ENCODE data around the gene RABEP2.
"Not testable (repeated sequence)": the region's sequence is repeated elsewhere in the genome, so short reads cannot be mapped to it uniquely, and the experiment has no call there.

Gene RABEP2

DNA sequence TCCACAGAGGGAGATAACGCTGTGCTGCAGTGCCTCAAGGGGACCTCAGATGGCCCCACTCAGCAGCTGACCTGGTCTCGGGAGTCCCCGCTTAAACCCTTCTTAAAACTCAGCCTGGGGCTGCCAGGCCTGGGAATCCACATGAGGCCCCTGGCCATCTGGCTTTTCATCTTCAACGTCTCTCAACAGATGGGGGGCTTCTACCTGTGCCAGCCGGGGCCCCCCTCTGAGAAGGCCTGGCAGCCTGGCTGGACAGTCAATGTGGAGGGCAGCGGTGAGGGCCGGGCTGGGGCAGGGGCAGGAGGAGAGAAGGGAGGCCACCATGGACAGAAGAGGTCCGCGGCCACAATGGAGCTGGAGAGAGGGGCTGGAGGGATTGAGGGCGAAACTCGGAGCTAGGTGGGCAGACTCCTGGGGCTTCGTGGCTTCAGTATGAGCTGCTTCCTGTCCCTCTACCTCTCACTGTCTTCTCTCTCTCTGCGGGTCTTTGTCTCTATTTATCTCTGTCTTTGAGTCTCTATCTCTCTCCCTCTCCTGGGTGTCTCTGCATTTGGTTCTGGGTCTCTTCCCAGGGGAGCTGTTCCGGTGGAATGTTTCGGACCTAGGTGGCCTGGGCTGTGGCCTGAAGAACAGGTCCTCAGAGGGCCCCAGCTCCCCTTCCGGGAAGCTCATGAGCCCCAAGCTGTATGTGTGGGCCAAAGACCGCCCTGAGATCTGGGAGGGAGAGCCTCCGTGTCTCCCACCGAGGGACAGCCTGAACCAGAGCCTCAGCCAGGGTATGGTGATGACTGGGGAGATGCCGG is 7.5 kb upstream of the RABEP2 start:
- TF ChIP-seq, protein P1, sequence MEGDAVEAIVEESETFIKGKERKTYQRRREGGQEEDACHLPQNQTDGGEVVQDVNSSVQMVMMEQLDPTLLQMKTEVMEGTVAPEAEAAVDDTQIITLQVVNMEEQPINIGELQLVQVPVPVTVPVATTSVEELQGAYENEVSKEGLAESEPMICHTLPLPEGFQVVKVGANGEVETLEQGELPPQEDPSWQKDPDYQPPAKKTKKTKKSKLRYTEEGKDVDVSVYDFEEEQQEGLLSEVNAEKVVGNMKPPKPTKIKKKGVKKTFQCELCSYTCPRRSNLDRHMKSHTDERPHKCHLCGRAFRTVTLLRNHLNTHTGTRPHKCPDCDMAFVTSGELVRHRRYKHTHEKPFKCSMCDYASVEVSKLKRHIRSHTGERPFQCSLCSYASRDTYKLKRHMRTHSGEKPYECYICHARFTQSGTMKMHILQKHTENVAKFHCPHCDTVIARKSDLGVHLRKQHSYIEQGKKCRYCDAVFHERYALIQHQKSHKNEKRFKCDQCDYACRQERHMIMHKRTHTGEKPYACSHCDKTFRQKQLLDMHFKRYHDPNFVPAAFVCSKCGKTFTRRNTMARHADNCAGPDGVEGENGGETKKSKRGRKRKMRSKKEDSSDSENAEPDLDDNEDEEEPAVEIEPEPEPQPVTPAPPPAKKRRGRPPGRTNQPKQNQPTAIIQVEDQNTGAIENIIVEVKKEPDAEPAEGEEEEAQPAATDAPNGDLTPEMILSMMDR (IDR thresholded peaks at IDR 0.05; ENCODE audit: extremely low read depth, insufficient read depth, missing control alignments) = no peak
- in situ Hi-C loops (cut with MboI; ENCODE audit: low pct_unique_long_range_greater_than_20kb, low sequenced_read_pairs, unreplicated experiment) = no loop called here
- DNase-seq (ENCODE audit: low spot score) = no peak

DNA sequence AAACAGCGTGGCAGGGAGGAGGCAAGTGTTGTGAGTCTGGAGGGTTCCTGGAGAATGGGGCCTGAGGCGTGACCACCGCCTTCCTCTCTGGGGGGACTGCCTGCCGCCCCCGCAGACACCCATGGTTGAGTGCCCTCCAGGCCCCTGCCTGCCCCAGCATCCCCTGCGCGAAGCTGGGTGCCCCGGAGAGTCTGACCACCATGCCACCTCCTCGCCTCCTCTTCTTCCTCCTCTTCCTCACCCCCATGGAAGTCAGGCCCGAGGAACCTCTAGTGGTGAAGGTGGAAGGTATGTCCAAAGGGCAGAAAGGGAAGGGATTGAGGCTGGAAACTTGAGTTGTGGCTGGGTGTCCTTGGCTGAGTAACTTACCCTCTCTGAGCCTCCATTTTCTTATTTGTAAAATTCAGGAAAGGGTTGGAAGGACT is 6.8 kb upstream of the RABEP2 start, which contains the start of gene CD19:
Gene CD19, plus strand, starts transcription at position 171 of the 425 bp plus-strand sequence. Its CDS starts 30 bp downstream, at position 201.
- TF ChIP-seq, protein P1 (IDR thresholded peaks at IDR 0.05; ENCODE audit: extremely low read depth, insufficient read depth, missing control alignments) = no peak
- no peak for DNase-seq (ENCODE audit: low spot score)
- in situ Hi-C loops (cut with MboI; ENCODE audit: low pct_unique_long_range_greater_than_20kb, low sequenced_read_pairs, unreplicated experiment) = no loop called here

DNA sequence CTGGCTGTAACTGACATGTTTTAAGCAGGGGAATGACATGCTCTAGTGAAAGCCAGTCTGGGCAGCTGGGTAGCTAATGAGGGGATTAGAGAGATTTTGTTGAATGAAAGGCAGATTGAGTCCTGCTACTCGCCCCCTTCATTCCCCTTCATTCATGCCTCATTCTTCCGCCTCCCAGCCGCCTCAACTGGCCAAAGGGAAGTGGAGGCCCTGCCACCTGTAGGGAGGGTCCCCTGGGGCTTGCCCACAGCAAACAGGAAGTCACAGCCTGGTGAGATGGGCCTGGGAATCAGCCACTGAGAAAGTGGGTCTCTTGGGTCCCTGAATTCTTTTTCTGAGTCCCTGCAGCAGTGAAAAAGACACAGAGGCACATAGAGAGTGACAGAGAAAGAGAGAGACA is 5.6 kb upstream of the RABEP2 start:
- TF ChIP-seq, protein P1 (IDR thresholded peaks at IDR 0.05; ENCODE audit: extremely low read depth, insufficient read depth, missing control alignments) = no peak
- DNase-seq (ENCODE audit: low spot score) = no peak
- in situ Hi-C loops (cut with MboI; ENCODE audit: low pct_unique_long_range_greater_than_20kb, low sequenced_read_pairs, unreplicated experiment) = no loop called here

DNA sequence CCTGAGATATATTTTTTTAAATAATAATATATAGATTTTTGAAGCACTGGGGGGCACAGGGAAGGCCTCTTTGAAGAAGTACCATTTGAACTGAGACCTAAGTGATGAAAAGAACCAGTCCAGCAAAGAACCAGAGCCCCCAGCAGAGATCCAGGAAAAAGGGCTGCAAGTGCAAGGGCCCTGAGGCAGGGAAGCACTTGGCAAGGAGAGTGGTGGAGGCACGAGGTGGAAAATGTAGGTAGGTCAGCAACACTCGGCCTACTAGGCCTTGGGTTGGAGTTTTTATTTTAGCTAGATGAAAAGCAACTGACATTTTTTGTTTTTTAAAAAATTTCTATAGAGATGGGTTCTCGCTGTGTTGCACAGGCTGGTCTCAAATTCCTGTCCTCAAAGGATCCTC is 5.2 kb upstream of the RABEP2 start:
- in situ Hi-C loops (cut with MboI; ENCODE audit: low pct_unique_long_range_greater_than_20kb, low sequenced_read_pairs, unreplicated experiment) = no loop called here
- TF ChIP-seq, protein P1 (IDR thresholded peaks at IDR 0.05; ENCODE audit: extremely low read depth, insufficient read depth, missing control alignments) = no peak
- no peak for DNase-seq (ENCODE audit: low spot score)

DNA sequence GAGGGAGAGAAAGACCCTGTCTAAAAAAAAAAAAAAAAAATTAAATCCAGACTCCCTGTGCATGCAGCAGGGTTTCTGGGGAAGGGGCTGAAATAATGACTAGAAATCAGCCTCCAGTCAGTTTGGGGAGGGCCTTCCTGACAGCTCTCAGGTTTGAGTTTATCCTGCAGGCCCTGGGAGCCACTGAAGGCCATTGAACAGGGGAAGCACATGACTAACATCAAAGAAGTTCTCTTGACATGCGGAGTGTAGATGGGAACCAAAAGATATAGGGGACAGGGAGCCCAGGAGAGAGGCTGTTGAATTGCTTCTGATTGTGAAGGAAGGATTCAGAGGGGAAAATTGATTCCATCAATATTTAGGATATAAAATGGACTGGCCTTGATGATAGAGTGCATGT is 2.8 kb upstream of the RABEP2 start:
- in situ Hi-C loops (cut with MboI; ENCODE audit: low pct_unique_long_range_greater_than_20kb, low sequenced_read_pairs, unreplicated experiment) = no loop called here
- no peak for DNase-seq (ENCODE audit: low spot score)
- TF ChIP-seq, protein P1 (IDR thresholded peaks at IDR 0.05; ENCODE audit: extremely low read depth, insufficient read depth, missing control alignments) = no peak

DNA sequence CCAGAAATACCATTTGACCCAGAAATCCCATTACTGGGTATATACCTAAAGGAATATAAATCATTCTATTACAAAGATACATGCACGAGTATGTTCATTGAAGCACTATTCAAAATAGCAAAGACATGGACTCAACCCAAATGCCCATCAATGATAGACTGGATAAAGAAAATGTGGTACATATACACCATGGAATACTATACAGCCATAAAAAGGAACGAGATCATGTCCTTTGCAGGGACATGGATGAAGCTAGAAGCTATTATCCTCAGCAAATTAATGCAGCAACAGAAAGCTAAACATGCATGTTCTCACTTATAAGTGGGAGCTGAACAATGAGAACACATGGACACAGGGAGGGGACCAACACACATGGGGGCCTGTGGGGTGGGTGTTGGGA is 1.2 kb upstream of the RABEP2 start:
- DNase-seq (ENCODE audit: low spot score); in situ Hi-C loops (cut with MboI; ENCODE audit: low pct_unique_long_range_greater_than_20kb, low sequenced_read_pairs, unreplicated experiment): not testable (repeated sequence)

DNA sequence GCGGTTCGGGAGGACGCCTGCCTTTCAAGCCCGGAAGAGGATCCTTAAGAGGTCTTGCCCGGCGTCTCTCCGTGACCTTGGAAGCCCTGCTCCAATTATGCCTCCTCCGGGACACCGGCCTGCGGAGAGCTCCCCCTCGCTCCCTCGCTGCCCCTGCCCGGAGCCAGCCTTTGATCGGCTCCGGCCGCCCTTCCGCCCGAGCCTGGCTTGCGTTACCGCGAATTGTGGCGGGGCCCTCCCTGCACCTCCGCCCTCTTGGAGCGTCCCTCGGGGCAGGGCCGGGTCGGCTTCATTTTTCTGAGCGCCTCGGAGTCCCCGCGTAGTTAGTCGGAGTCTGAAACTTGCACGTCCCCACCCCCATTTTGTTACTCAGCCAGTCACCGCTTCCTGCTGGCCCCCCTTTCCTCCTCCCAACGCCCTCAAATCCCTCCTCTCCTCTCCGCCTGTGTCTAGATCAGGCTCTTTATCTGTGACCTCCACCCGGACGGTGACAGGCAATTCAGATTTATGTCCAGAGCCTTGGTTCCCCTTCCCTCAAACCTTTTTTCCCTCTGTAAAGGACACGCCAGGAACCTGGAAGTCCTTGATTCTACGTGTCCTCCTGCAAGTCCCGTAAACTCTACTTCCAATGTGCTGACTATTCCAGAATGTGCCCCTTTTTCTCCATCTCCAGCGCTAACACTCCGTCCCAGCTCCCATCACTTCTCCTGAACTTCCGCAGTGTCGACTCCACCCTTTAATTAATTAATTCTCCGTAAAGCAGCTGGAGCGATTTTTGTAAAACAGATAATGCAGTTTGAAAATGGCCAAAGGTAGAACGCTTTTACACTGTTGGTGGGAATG is 569 bp upstream of the RABEP2 start:
- in situ Hi-C loops (cut with MboI; ENCODE audit: low pct_unique_long_range_greater_than_20kb, low sequenced_read_pairs, unreplicated experiment) = no loop called here
- TF ChIP-seq, protein P1 (IDR thresholded peaks at IDR 0.05; ENCODE audit: extremely low read depth, insufficient read depth, missing control alignments) = no peak
- peak; percentile 78 for DNase-seq (ENCODE audit: low spot score)
